ENCODE data around the gene ZNF407. TPM values are rescaled to one million over a fixed set of nuclear protein-coding genes. Genes with fewer than 3 reads are reported as not detected.

ZNF407 gene
- total RNA-seq, 2 experiments from 2014 or later: 12.3 to 12.6 TPM

DNA sequence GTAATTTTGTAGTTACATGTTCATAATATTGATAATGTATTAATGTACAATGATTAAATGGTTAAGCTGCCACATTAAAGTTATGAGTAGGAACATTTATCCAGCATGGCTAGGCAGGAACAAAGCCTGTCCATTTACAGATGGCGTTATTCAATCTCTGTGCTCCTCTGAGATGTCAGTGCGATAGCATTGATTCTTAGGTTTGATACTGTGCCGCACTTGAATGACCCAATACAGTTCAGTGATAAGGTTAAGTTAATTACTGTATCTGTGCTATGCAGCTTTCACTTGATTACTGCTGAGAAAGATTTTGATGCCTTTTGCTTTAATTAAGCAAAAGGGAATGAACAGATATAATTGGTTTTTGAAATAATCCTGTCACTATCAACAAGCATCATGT lies 111.8 kb downstream of the ZNF407 start:
- CTCF ChIA-PET: no interaction called here
- POLR2A ChIA-PET: no interaction called here

DNA sequence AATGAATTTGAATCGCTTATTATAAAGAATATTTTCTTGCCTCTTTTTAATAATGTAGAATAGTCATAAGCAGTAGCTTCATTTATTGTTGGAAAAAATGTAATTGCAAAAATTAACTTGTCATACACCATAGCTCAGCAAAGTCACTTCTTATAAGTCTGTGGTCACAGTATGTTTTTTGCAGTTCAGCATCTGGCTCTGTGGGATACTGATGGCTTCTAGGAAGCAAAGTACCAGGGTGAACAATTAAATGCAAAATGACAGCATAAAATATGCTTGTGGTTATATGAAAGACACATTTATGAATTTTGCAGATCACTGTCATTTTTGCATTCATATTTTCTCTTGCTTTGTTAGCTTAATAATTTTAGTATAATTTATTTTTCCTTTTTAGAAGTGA lies 116.5 kb downstream of the ZNF407 start:
- CTCF ChIA-PET: no interaction called here
- POLR2A ChIA-PET: no interaction called here

DNA sequence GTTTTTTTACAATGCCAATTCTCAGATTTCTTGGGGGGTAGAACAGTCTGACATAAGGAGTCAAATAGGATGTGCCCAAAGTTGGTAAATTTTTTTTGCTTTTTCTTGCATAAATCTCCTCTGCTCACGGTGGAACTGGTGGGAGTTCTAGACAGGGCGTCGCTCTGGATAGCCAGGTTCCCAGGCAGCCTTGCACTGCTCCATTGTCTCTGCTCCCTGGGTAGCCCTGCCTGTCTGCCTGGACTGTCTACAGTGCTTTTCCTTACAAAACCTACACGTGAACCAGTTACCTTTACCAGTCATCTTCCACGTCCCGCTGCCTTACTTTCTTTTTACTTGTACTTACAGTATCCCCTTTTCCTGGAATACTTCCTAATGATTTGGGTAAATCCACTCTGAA lies 117.1 kb downstream of the ZNF407 start:
- POLR2A ChIA-PET: no interaction called here
- CTCF ChIA-PET: no interaction called here

DNA sequence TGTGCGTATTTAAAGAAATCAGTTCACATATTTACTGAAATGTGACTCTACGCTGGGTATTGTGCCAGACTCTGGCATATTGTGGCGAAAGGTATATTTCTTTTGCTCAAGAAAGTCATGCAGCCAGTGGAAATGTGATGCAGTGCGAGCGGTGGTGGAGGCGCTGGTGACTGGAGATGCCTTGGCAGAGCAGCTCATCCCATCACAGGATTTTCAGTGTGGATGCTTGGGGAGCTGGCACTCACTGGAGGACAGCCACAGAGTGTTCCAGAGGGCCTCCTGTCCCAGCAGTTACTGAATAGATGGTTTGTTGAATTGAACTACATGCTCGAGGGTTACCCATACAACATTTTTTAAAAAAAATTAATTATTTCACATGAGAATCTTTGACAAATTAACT lies 117.6 kb downstream of the ZNF407 start:
- POLR2A ChIA-PET: no interaction called here
- CTCF ChIA-PET: no interaction called here

DNA sequence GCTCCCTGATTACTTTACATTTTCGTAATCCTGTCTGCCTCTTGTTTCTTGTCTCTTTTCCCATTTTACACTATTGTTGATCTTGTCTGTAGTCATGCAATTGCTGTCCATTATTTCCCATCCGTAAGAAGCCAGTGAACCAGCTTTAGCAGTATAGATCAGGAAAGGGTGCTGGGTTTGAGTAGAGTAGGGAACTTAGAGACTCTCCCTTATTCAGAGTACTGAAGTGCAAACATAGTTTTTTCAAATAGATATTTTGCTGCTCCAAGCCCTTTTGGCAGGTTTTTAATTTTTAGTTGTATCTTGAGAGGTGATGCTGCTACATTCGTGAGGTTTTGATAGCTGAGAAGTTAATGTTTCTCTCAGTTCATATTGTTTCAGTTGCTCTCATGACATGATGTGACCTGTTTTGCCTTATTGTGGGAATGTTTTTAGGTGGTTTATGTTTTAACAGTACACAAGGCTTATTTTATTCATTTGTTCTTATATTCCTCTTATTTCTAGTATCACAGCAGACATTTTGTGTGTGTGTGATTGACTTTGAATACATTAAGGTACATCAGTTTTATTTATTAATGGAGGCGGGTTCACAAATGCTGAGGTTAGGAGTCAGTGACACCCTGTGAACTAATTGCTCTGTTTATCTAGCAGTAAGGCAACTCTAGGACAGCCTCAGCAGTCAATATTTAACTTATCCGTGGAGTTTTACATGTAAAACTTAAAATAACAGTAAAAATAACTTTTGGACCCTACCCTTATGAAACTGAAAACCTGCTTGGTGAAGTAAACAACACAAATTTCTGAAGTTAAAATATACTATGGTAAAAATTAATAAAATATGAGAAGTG lies 118.4 kb downstream of the ZNF407 start:
- POLR2A ChIA-PET: no interaction called here
- CTCF ChIA-PET: no interaction called here

DNA sequence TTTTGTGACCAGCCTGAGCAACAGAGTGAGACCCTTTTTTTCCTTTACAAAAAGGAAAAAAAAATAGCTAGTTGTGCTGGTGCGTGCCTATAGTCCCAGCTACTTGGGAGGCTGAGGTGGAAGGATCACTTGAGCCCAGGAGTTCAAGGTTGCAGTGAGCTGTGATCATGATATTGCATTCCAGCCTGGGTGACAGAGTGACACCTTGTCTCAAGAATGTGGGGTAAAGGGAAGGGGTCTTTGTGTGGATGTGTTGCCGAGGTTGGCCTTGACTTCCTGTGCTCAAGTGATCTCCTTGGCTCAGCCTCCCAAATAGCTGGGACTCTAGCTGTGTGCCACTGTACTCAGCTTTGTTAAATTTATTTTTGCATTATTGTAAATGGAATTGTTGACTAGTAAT lies 120.6 kb downstream of the ZNF407 start:
- ChIA-PET POLR2A (no interaction called here), CTCF (no interaction called here)

DNA sequence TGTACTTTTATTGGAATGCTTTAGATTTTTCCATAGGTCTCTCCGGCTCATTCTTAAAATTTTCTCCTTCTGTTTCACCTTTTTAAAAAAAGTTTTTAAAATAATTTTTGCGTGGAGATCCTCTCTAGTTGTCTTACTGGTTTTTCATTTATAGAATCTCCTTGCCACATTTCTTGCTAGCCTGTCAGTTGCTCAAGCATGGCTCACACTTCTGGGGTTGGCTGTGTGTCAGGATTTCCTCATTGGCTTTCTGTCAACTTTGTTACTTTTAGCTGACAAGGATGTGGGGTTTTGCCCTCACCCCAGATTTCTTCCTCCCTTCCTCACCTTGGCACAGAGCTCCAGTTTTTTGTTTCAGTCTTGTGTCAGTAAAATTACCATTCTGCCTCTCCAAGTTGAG lies 124.6 kb downstream of the ZNF407 start:
- POLR2A ChIA-PET: no interaction called here
- CTCF ChIA-PET: no interaction called here

DNA sequence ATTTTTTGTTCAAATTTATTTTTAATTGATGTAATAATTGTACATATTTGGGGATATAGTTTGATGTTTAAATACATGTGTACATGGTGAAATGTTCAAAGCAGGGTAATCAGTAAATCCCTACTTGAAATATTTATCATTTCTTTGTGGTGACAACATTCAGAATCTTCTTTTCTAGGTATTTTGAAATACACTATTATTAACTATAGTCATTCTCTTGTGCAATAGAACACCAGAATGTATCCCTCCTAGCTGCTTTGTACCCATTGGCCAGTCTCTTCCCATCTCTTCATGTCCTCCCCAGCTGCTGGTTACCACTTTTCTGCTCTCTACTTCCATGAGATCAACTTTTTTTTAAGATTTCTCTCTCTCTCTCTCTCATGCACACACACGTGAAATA lies 126.5 kb downstream of the ZNF407 start:
- POLR2A ChIA-PET: interaction anchor here (0.5 kb wide), 1 partner anchor 761 kb away, joined by 3 read pairs; no protein-coding TSS in a partner anchor
- CTCF ChIA-PET: no interaction called here

DNA sequence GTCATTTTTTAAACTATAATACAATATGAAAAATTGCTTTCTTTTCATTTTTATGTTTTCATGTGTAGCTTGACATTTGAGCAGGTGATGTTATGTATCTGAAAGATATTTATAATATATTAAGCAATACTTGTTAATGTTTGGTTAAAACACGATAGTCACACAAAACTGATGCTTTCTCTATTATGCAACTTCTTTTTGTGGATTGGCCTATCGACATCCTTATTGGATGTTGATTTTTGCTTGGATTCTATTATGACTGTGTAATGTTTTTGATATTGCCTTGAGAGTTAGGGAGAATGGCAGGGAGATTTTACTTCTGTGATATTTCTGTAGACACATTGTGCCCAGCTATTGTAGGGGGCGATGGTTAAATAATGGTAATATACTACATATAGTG lies 128.0 kb downstream of the ZNF407 start:
- ChIA-PET CTCF (no interaction called here), POLR2A (no interaction called here)

DNA sequence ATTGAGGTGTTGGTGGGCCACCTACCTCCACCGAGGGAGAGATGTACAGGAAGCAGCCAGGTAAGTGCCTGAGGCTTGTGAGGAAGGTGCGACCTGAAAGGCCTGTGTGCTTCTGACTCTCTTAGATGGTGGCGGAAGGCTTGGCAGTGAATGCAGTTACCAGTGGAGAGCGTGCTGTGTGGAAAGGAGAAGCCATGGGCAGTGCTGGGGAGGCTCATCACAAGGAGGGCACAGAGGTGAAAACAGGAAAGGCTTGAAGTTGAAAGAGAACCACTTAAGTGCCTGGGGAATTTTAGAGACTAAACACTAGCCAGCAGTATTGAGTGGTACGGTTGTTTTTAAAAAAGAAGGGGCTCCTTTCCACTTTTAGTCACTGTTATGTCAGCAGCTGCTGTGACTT lies 130.9 kb downstream of the ZNF407 start:
- ChIA-PET POLR2A (no interaction called here), CTCF (no interaction called here)

DNA sequence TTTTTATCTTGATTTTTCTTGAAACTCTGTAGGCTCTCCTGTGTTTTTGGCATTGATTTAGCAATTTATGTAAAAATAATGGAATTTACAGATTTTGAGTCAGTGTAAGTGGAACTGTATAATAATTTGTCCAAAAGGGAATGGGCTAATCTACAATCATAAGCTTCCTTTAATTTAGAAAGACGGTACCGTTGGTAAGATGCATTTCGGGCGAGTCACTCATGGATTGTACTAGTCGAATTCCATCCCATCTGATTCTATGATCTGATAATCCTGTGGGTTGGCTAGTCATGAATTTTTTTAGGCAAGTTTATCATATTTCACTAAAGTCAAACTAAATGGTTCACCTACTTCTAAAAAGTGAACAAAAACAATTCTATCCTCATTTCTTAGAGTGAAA lies 133.4 kb downstream of the ZNF407 start:
- POLR2A ChIA-PET: no interaction called here
- CTCF ChIA-PET: no interaction called here

DNA sequence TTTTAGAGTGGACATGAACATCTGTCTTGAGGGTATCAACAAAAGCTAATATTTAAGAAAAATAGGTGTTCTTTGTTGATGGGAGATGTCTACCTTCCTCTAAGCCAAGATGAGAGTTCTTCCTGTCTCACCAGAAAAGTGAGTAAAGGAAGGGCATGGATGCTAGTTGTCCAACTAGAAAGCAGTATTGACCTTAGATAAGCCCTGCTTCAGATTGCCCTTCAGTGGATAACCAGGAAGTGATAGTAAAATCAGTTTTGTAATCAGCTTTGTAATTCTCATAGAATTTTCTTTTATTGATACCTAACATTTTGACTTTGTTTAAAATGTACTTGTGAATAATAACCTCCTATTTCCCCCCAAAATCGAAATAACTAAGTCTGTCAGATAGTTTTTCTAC lies 134.7 kb downstream of the ZNF407 start:
- POLR2A ChIA-PET: no interaction called here
- CTCF ChIA-PET: no interaction called here

DNA sequence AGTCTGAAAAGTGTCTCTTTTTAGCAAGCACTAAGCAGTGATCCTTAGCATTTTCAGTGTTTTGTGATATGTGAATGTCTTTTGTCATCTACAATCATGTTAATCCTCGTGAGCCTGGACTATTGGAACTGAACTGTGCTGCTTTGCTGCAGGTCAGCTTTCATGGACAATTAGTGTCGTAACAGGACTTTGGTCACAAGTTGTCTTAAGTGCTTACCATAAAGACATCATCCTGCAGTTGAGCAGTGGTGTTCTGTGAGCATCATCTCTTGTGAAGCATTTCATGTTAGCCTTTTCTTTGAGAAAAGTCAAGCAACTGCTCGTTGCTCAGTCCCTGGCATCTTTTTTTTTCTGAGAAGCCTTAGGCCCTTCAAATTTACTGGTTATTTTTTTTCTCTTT lies 135.9 kb downstream of the ZNF407 start:
- ChIA-PET CTCF (no interaction called here), POLR2A (no interaction called here)

DNA sequence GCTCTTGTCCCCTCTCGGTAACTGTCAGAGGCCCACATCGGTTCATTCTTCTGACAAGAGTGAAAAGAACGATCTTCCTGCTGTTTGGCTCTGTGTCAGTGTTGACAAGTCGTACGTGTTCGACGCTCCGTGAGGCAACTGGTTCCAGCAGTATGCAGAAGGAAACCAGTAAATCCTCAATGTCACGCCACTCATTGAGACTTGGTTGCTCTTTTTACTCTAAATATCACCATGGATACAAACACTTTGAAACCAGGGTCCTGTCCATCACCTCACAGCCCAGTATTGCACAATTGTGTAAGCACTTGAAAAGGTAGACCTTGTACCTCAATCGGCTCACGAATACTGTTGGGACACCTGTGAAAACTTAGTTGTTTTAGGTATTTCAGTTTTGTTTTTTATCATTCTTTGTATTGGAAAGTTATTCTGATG lies 136.4 kb downstream of the ZNF407 start:
- ChIA-PET POLR2A (no interaction called here), CTCF (no interaction called here)

DNA sequence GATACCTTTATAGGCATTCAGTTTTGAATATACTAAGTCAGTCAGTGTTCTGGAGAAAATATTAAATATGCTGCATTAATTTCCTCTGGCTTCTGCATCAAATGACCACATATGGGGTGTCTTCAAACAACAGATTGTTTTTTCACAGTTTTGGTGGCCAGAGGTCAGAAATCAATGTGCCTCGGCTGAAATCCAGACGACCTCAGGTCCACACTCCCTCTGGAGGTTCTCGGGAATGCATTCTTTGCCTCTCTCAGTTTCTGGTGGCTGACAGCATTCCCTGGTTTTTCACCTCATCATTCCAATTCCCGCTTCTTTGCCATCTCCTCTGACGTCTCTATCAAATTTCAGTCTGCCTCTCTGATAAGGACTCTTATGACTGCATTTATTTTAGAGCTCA lies 142.3 kb downstream of the ZNF407 start:
- CTCF ChIA-PET: no interaction called here
- POLR2A ChIA-PET: no interaction called here

DNA sequence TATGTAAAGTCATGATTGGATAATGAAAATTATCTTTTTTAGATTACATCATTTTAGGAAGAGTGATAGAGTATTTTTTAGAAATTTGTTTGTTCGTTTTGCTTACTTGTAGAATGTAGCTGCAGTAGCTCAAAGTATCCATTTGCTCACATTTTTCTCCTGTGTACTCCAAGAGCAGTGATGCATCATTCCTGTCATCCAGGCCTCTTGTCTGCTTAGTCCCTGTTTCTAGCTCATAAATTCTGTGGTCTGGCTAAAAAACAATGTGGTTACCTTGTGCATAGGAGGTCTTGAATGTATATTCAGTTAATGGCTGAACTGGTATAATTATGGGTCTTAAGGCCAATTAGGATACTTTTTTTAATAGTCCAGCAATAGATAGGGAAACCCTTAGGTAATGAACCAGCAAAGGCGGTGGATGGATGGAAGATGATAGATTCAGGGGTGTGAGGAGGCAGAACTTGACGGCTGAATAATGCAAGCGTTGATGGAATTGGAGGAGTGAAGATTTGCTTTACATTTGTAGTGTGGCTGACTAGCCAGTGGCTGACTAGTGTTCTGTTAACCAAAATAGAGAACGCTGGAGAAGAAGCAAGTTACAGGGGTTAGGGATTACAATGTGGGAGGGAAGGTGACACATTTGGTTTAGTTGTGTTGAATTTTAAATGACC lies 145.0 kb downstream of the ZNF407 start:
- ChIA-PET POLR2A (no interaction called here), CTCF (no interaction called here)

DNA sequence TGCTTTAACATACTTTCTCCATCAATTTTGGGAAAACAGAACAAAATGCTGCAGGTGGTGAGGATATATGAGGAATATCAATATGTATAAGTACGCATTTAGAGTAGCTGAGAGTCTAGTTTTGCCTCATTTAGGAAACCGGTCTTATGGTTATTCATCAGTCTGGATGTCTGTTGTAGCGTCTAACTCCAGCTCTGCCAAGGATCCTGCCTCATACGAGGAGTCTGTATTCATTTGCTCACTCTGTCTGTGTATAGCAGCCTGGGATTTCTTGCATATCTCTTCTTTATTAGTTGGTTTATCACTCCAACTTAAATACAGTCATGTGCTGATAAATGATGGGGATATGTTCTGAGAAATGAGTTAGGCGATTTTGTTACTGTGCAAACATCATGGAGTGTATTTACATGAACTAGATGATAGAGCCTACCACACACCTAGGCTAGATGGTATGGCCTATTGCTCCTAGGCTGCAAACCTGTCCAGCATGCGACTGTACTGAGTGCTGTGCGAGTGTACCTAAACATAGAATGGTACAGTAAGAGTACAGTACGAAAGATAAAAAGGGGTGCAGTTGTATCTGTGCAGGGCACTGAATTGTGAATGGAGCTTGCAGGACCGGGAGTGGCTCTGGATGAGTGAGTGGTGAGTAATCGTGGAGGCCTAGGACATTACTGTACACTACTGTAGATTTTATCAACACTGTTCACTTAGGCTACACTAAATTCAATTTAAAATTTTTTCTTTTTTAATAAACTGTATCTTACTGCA lies 148.1 kb downstream of the ZNF407 start:
- POLR2A ChIA-PET: no interaction called here
- CTCF ChIA-PET: no interaction called here

DNA sequence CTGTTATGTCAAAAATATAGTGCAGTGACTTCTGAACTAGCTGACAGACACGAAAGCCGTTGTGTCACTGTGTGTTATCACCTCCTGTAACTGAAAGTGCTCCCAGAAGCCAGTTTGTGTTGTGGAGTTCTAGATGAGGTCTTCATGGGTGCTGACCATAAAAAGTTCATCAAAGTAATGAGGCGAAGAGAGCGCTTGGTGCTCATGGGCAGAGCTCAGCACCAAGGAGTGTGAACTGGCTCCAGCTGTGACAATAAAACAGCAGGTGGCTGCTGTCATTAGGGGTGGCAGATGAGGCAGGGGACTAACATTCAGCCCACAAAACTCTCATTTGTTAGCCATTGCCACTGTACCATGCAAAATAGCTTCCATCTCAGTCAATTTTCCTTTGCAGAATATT lies 151.1 kb downstream of the ZNF407 start:
- ChIA-PET CTCF (no interaction called here), POLR2A (no interaction called here)

DNA sequence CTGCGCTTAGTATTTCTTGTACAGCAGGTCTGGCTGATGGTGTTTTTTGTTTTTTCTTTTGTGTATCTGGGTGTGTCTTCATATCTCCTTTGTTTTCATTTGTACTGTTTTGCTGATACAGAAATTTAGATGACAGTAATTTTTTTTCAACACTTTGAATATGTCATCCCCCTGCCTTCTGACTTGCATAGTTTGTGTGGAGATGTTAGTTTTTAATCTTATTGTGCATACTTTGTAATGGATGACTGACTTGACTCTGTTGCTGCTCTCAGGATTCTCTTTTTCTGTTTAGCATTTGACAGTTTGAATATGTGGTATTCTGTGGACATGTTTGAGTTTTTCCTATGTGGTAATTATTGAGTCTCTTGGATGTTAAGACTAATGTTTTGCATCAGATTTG lies 161.3 kb downstream of the ZNF407 start:
- ChIA-PET POLR2A (no interaction called here), CTCF (no interaction called here)

DNA sequence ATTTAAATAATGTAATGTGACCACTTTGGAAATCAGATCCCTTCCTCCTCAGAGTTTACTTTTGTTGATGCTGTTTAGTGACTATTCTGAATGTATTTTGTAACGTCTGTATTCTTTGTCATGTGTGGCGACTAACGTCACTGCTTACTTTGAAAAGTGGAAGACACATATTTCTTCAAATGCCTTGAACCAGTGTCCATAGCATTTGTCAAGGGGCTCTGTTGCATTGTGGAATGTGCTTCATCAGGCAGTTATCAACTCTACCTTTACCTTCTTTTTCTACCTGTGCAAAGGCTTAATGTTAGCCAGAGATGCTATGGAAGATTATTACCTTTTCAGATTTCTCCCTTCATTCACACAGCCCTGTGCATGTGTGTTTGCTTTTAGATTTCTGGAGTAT lies 162.4 kb downstream of the ZNF407 start:
- ChIA-PET CTCF (no interaction called here), POLR2A (no interaction called here)

DNA sequence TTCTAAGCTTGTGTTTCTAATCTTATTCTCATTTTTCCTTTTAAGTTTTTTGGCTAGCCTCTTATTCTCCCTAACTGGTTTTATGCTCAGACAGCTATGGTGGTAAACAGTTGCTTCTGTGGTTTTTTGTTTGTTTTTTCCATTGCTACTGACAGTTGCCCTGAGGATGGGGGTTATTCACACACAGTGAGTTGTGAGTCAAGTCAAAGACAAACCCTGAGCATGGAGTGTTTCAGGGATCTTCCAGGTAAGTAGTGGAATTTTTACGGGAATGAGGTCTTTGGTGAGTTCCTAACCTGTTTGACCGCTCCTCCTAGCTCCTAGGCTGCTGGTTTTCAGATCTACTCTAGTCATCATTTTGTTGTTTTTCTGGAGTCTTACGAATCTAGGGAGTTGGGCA lies 162.8 kb downstream of the ZNF407 start:
- CTCF ChIA-PET: no interaction called here
- POLR2A ChIA-PET: no interaction called here

Measured in activated CD8-positive, alpha-beta memory T cell treated with anti-CD3 and anti-CD28 coated beads for 36 hours (primary cell).